NCI-H2196 treated with DMSO at 0.1 percent for 48 hours (cell line): ENCODE data around the gene LRPAP1.

Source experiments
- DNase-seq: peaks from one replicate; lab custom pipeline; 2025; ENCODE audit not compliant: unreplicated experiment; lab: John Stamatoyannopoulos, UW

Gene LRPAP1

GRCh38 chr4:3501825-3502425, 30.3 kb downstream of the LRPAP1 start:
- DNase-seq = no peak

GRCh38 chr4:3501126-3501824, 30.9 kb downstream of the LRPAP1 start:
- no peak for DNase-seq

DNA sequence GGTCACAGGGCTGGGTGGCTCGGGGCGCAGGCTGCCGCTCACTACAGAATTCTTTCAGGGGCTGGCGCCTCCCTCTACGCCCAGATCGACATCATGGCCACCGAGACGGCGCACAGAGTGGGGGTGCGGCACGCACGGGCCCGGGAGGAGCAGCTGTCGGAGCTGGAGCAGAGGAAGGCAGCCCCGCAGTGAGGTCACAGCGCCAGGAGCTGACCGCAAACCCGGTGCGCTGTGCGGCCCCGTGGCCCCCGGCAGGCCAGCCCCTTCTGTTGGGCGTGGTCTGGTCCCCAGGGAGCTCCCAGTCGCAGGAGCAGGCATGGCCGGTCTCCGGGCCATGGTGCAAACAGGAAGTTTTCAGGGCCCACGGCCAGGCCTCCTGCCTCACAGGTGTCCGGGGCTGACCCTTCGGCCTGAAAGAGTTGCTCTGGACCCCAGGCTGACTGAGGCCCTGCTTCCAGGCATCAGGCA, 31.6 kb downstream of the LRPAP1 start:
- no peak for DNase-seq

DNA sequence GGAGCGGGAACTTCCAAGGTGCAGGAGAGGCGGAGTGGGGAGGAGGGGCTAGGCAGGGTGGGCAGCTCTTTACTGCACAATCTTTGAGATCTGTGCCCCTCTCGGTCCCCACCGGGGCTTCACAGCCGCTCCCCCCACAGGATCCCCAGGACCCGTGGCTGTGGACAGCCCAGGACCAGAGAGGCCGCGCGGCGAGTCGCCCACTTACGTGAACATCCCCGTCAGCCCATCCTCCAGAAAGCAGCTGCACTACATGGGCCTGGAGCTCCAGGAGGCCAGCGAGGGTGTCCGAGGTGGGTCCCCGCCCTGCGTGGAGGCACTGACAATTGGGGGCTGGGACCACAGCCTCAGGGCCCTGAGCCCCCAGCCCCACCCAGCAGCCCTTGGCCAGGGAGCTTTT, 32.1 kb downstream of the LRPAP1 start:
- DNase-seq = no peak

DNA sequence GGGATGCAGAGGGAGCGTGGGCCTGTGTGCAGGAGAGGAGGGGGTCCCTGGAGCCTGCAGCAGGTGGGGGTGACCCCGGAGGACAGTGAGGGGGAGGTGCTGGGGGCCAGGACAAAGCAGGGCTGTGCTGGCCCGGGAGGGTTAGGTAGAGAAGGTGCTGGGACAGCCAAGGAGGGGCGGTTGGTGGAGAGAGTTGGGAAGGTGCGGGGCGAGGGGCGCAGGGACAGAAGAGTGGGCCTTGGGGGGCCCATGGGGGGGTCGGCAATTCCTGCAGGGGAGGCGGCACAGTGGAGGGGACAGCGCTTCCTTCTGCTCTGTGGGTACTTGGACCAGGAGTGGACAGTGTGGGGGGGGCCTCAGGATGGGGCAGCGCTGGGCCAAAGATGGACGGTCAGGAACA, 32.5 kb downstream of the LRPAP1 start:
- no peak for DNase-seq

DNA sequence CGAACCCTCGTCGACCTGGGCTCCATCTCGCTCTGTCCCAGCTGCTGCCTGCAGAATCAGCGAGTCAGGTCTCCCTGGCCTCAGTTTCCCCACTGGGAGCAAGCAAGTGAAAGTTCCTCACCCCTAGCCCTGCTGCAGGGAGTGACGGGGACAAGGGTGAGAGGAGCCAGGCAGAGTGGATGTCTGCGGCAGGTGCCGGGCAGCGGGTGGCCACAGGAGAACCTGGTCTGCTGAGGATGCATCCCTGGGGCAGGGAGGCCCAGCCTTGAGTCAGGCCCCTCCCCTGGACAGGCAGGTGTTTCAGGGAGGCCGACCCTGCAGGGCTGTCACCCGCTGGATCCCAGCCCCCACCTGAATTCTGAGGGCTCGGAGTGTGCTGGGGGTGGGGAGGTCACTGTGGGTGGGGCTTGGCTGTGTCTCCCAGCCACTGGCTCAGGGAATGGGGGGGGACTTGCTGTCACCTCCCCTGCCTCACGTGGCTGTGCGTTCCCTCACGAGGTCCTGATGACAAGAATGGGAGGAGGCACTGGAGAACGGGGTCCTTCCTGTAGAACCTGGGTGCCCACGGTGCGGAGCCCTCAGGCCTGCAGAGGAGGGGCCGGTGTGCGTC, 33.2 kb downstream of the LRPAP1 start:
- no peak for DNase-seq

- DNase-seq = no peak
Measured at GRCh38 chr4:3498407-3498806, 33.8 kb downstream of the LRPAP1 start.

GRCh38 chr4:3497523-3498389, 34.5 kb downstream of the LRPAP1 start:
- no peak for DNase-seq

GRCh38 chr4:3497095-3497494, 35.1 kb downstream of the LRPAP1 start:
- DNase-seq = no peak

- no peak for DNase-seq
Measured at GRCh38 chr4:3496021-3496420, 36.2 kb downstream of the LRPAP1 start.

GRCh38 chr4:3495204-3495975, 36.8 kb downstream of the LRPAP1 start:
- no peak for DNase-seq

DNA sequence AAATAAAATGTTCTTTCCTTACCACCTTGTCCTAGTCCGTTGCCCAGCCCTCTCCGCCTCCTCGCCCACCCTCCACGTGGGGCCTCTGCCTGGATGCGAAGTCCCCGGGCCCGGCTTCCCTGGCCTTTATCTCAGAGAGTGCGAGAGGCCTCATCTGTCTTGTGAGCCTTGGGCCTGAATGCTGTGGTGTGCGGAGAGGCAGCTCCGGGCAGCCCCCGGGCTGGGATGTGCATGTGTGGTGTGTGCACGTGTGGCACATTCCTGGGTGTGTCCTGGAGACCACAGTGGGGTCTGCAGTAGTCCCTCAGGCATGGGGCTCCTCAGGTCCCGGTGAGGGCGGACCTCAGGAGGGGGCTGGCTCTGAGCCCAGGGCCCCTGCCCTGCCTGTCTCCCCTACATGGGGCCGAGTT, 37.8 kb downstream of the LRPAP1 start:
- no peak for DNase-seq

GRCh38 chr4:3493720-3494461, 38.3 kb downstream of the LRPAP1 start:
- no peak for DNase-seq

DNA sequence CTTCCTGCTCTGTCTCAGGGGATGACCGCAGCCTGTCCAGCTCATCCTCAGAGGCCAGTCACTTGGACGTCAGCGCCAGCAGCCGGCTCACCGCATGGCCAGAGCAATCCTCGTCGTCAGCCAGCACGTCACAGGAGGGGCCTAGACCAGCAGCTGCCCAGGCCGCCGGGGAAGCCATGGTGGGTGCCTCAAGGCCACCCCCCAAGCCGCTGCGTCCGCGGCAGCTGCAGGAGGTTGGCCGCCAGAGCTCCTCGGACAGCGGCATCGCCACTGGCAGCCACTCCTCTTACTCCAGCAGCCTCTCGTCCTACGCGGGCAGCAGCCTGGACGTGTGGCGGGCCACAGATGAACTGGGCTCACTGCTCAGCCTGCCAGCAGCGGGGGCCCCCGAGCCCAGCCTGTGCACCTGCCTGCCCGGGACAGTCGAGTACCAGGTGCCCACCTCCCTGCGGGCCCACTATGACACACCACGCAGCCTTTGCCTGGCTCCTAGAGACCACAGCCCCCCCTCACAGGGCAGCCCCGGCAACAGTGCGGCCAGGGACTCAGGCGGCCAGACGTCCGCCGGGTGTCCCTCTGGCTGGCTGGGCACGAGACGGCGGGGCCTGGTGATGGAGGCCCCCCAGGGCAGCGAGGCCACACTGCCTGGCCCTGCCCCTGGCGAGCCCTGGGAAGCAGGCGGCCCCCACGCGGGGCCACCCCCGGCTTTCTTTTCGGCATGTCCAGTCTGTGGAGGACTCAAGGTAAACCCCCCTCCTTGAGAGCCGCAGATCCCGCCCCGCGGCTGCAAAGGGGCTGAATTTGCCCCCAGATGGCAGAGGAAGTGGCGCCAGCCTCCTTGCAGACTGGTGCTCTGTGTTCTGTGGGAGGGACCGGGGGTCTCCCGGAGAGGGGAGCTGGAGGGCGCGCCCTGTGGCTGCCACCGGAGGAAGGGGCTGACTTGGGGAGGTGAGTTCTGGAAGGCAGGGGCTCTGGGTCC, 39.2 kb downstream of the LRPAP1 start:
- DNase-seq = no peak

DNA sequence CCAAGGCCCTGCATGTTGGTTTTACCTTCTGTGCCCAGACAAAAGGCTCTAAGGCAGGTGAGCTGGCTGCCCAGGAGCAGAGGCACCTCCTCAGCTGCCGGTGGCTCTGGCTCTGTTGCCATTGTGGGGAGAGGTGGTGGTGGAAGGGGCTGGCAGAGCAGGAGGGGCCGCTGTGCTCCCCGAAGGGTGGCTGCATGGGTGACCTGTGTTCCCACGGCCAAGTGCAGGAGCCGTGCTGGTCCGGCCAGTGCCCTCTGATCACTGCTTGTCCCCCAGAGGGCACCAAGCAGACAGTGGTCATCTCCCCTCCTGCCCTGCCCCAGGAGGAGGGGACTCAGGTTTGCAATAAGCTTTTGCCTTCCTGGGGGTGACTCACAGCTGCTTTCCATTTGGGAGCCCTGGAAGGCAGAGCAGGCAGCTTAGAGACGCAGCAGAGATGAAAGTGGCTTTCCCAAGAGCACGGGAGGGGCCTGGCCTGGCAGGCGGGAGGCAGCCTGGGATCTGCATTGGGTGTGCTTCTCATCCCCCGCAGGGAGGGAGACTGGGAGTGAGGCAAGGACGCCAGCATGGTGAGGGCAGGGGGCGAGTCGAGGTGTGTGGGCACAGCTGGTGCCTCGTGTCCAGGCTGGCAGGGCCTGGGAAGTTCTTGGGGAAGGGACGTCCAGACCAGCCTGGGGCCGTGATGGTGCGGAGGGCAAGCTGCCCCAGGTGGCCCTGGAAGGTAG, 40.4 kb downstream of the LRPAP1 start:
- DNase-seq = no peak

DNA sequence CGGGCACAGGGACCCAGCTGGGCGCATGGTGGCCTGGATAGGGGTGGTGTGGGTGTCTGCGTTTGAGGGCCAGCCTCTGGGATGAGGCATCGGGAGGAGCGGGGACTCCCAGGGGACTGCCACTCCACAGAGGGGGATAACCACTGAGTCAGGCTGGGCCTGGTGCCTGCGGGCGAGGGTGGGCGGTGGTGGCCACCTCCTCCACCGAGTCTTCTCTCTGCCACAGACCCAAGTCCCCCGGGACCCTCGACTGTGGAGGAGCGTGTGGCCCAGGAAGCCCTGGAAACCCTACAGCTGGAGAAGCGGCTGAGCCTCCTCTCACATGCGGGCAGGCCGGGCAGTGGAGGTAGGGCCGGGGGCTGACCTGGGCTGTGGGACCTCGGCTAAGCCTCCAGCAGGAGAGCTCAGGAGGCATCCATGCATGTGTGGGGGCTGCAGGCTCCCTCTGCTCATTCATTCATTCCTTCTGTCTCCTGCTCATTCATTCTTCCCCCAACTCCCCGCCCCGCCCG, 42.7 kb downstream of the LRPAP1 start:
- DNase-seq = no peak

- no peak for DNase-seq
Measured at GRCh38 chr4:3488820-3489219, 43.4 kb downstream of the LRPAP1 start.

GRCh38 chr4:3487861-3488260, 44.4 kb downstream of the LRPAP1 start:
- no peak for DNase-seq
